RWPE2 (cell line): ENCODE results near the gene MPRIP.

Experiments used
- ATAC-seq: fragments of 200-7000 bp; cut with Tn5 transposase; 3 replicates; pipeline ENCODE4 v1.9.1; 2021; ENCODE audit warnings: low read depth
- DNase-seq: peaks from one replicate; pipeline ENCODE4 v3.0.0-alpha.2; 2020; ENCODE audit warnings: low spot score
- H3K27ac ChIP-seq: fragments of 450-650 bp; 2 replicates; pipeline ENCODE4 v1.5.1; 2017; ENCODE audit warnings: mild to moderate bottlenecking; ENCODE audit not compliant: poor library complexity, severe bottlenecking
- H3K27me3 ChIP-seq: fragments of 250-450 bp; sonication (Bioruptor Pico); 2 replicates; pipeline ENCODE4 v1.5.1; 2021; ENCODE audit warnings: mild to moderate bottlenecking, moderate library complexity; ENCODE audit not compliant: insufficient read depth, poor library complexity, severe bottlenecking
- H3K36me3 ChIP-seq: fragments of 250-450 bp; sonication (Bioruptor Pico); 2 replicates; pipeline ENCODE4 v1.5.1; 2020; ENCODE audit warnings: low read depth, mild to moderate bottlenecking, moderate library complexity
- H3K4me1 ChIP-seq: fragments of 250-450 bp; sonication (Bioruptor Pico); 2 replicates; pipeline ENCODE4 v1.5.1; 2021; ENCODE audit warnings: mild to moderate bottlenecking, moderate library complexity; ENCODE audit not compliant: insufficient read depth, poor library complexity, severe bottlenecking
- H3K4me3 ChIP-seq: fragments of 250-450 bp; sonication (Bioruptor Pico); 2 replicates; pipeline ENCODE4 v1.5.1; 2021; ENCODE audit warnings: mild to moderate bottlenecking, moderate library complexity; ENCODE audit not compliant: severe bottlenecking
- H3K9me3 ChIP-seq: fragments of 250-450 bp; sonication (Bioruptor Pico); 2 replicates; pipeline ENCODE4 v1.5.1; 2021; ENCODE audit warnings: mild to moderate bottlenecking, moderate library complexity; ENCODE audit not compliant: severe bottlenecking
- TF ChIP-seq, protein P1 (sequence below): fragments of 450-650 bp; IDR thresholded peaks from one replicate; pipeline ENCODE4 v1.5.1; 2017; ENCODE audit warnings: mild to moderate bottlenecking, moderate library complexity; ENCODE audit not compliant: poor library complexity, severe bottlenecking

MPRIP gene

DNA sequence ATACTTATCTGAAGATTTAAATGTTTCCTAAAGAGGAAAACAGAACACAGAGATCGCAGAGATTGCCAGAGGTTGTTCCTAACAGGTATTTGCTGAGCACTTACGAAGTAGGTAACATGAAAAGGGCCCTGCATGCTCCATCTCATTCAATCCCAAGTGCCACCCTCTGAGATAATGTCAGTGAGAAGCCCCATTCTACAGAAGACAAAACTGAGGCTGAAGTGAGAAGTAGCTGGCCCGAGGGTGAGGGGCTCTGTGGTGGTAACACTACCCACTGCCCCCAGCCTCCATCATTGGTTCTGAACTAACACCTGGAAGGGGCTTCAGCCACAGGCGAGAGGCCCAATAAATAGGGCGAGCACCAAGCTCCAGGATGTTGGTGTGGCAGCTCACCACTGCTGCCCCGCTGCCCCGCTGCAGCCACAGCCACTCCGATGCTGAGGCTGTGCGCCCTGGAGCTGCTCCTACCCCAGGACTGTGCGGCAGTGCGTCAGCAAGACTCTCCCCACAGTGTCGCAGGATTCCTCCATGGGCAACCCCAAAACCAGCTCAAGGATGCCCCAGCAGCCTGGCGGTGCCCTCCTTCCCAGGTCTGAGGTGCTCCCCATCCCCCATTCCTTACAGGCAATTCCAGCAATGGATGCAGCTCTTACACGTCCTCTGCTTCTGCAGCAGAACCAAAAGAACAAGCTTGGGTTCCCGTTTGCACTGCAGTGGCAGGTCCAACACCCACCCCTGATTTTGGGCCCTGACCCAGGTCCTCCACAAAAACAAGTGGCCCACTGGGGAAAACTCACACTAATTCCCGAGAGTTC is 184.4 kb downstream of the MPRIP start:
- H3K4me3 ChIP-seq = no peak overlapping the region
- H3K27me3 ChIP-seq = no peaks in the 10 kb centered on the region
- DNase-seq (no peak), ATAC-seq (no peak)
- no peaks in the 10 kb centered on the region for H3K4me1 ChIP-seq
- TF ChIP-seq, protein P1, sequence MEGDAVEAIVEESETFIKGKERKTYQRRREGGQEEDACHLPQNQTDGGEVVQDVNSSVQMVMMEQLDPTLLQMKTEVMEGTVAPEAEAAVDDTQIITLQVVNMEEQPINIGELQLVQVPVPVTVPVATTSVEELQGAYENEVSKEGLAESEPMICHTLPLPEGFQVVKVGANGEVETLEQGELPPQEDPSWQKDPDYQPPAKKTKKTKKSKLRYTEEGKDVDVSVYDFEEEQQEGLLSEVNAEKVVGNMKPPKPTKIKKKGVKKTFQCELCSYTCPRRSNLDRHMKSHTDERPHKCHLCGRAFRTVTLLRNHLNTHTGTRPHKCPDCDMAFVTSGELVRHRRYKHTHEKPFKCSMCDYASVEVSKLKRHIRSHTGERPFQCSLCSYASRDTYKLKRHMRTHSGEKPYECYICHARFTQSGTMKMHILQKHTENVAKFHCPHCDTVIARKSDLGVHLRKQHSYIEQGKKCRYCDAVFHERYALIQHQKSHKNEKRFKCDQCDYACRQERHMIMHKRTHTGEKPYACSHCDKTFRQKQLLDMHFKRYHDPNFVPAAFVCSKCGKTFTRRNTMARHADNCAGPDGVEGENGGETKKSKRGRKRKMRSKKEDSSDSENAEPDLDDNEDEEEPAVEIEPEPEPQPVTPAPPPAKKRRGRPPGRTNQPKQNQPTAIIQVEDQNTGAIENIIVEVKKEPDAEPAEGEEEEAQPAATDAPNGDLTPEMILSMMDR = no peak
- peaks cover 71% of the 10 kb centered on the region for H3K36me3 ChIP-seq
- H3K27ac ChIP-seq = no peak overlapping the region
- no peaks in the 10 kb centered on the region for H3K9me3 ChIP-seq

DNA sequence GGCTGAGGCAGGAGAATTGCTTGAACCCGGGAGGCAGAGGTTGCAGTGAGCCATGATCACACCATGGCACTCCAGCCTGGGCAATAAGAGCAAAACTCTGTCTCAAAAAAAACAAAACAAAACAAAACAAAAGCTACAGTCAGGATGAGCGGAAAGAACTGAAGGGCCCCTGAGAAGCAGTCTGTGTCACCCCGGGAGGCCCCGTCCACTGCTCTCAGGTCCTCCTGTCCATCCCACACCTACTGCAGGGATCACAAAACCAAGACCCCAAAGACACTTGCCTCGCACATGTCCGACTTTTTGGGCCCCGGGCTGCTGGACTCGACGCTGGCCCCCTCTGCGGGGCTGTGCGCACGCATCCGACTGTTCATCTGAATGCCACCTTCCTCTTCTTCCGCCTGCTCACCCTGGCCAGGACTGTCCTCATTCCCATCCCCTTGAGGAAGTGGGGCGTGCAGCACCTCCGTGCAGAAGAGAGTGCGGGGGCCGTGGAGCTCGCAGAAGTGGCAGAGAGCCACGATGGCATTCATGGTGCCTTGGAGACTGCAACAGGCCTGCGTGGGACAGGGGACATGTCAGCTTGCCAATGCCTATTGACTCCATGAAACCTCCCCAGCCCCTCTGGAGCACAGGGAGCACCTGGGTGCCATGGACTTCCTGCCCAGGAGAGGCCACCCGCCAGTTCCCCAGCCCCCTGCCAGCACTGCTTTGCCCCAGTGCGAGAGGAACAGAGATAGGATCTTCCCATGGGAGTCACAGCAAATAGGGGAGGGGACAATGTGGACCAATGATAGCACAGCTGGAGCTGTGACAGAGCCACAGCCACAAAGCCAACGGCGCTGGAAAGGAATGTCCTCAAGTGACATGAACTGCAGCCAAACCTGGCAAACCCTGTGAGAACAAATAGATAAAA is 185.6 kb downstream of the MPRIP start:
- Histone ChIP-seq H3K36me3 (peaks cover 74% of the 10 kb centered on the region), H3K27me3 (no peaks in the 10 kb centered on the region), H3K27ac (no peak overlapping the region), H3K4me1 (no peaks in the 10 kb centered on the region), H3K4me3 (no peak overlapping the region), H3K9me3 (no peaks in the 10 kb centered on the region)
- no peak for ATAC-seq
- no peak for DNase-seq
- TF ChIP-seq, protein P1 = no peak

DNA sequence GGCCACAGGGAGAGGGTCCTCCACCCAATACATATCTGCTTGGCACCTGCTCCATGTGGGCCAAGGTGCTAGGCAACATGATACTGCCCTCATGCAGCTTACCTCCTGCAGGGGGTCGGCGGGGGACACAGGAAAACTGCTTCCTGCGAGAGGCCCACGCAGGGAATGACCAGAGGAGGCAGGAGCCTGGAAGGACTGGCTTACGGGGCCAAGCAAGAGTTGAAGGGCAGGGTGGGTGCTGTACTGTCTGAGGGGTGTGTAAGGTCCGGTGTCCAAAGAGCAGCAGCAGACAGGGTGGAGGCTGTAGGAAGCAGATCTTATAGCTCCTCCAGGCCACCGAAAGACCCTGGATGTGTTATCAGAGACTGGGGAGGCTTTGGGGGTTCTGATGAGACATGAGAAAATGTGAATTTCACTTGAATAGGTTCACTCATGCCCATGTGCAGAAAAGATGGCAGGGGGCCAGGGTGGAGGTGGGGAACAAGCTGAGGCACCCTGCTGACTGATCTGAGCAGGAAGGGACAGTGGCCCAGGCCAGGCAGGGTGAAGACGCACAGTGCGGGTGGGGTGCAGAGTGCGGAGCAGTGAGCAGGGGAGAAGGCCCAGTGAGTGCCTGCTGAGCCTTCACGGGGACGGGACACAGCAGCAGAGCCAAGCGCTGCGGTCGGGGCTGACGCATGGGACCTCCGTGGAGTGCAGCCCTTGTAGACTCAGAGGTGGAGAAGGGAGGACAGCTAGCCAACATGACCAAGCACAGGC is 186.4 kb downstream of the MPRIP start:
- Histone ChIP-seq H3K36me3 (peaks cover 75% of the 10 kb centered on the region), H3K27me3 (no peaks in the 10 kb centered on the region), H3K4me1 (no peaks in the 10 kb centered on the region), H3K4me3 (no peak overlapping the region), H3K9me3 (no peaks in the 10 kb centered on the region), H3K27ac (no peak overlapping the region)
- TF ChIP-seq, protein P1 = no peak
- no peak for DNase-seq
- ATAC-seq = no peak

DNA sequence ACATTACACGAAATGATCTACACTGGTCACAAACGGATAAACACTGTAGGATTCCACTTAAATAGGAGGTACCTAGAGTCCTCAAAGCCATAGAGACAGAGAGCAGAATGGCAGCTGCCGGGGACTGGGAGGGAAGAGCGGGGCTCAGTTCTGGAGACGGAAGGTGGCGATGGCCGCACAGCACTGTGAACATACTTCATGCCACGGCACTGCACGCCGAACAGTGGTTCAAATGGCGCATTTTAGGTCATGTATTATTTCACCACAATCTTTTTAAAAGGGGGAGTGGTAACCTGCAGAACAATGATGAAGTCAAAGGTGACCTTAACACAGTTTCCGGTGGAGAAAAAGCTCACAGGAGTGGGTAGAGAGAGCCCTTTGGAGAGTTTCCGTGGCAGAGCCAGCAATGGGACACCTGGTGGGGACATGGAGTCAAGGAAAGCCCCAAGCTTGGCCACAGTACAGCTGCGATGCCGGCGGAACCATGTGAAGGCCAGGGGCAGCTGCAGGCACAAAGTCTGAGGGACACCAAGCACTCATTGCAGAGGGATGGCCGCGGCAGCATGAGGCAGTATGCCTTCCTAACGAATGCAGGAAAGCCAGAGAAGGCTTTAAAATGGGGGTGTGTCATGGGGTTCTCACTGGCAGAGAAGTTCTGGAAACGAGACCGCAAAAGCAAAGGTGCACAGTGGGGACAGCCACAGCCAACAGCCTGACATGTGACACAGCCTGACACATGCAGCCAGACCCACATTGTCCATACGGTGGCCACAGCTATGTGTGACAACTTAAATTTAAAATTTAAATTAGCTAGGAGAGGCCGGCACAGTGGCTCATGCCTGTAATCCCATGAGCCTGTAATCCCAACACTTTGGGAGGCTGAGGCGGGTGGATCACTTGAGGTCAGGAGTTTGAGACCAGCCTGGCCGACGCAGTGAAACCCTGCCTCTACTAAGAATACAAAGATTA is 187.4 kb downstream of the MPRIP start:
- ATAC-seq = no peak
- H3K9me3 ChIP-seq = no peaks in the 10 kb centered on the region
- H3K27ac ChIP-seq = no peak overlapping the region
- peaks cover 65% of the 10 kb centered on the region for H3K36me3 ChIP-seq
- no peaks in the 10 kb centered on the region for H3K4me1 ChIP-seq
- no peak for DNase-seq
- TF ChIP-seq, protein P1 = no peak
- no peaks in the 10 kb centered on the region for H3K27me3 ChIP-seq
- H3K4me3 ChIP-seq = no peak overlapping the region
